Gastroesophageal sphincter (tissue), 3 donors: ENCODE results near the gene TATDN3.
"Not testable (repeated sequence)": the region's sequence is repeated elsewhere in the genome, so short reads cannot be mapped to it uniquely, and the experiment has no call there.

Experiments used
- POLR2A ChIP-seq, 2 donors: fragments of 450-650 bp; IDR thresholded peaks; one replicate each; pipeline ENCODE4 v1.6.1; 2017; ENCODE audit warnings: antibody characterized with exemption in 2 of 2, mild to moderate bottlenecking in 2 of 2, moderate library complexity in 1 of 2
- POLR2AphosphoS5 ChIP-seq: sonication (generic); formaldehyde crosslinking; IDR thresholded peaks from one replicate; pipeline ENCODE4 v1.6.1; 2017; ENCODE audit warnings: antibody characterized with exemption
- TF ChIP-seq, protein P1 (sequence below), 4 experiments: fragments of 200-600 bp in 2 of 4; fragments of 450-650 bp in 2 of 4; sonication (generic) in 1 of 4; IDR thresholded peaks; one replicate each; pipeline ENCODE4 v1.5.1; 2017 to 2019; ENCODE audit warnings: antibody characterized with exemption in 4 of 4, mild to moderate bottlenecking in 2 of 4, moderate library complexity in 2 of 4

DNA sequence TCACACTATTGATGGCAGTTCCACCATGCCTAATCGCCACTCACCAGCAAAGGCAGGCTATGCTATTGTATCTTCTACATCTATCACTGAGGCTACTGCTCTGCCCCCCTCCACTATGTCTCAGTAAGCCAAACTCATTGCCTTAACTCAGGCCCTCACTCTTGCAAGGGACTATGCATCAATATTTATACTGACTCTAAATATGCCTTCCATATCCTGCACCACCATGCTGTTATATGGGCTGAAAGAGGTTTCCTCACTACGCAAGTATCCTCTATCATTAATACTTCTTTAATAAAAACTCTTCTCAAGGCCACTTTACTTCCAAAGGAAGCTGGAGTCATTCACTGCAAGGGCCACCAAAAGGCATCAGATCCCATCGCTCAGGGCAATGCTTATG, 52.8 kb downstream of the TATDN3 start:
- not testable (repeated sequence) for TF ChIP-seq POLR2A (IDR thresholded peaks at IDR 0.05); POLR2AphosphoS5
- TF ChIP-seq, protein P1, sequence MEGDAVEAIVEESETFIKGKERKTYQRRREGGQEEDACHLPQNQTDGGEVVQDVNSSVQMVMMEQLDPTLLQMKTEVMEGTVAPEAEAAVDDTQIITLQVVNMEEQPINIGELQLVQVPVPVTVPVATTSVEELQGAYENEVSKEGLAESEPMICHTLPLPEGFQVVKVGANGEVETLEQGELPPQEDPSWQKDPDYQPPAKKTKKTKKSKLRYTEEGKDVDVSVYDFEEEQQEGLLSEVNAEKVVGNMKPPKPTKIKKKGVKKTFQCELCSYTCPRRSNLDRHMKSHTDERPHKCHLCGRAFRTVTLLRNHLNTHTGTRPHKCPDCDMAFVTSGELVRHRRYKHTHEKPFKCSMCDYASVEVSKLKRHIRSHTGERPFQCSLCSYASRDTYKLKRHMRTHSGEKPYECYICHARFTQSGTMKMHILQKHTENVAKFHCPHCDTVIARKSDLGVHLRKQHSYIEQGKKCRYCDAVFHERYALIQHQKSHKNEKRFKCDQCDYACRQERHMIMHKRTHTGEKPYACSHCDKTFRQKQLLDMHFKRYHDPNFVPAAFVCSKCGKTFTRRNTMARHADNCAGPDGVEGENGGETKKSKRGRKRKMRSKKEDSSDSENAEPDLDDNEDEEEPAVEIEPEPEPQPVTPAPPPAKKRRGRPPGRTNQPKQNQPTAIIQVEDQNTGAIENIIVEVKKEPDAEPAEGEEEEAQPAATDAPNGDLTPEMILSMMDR (IDR thresholded peaks at IDR 0.05) = not testable (repeated sequence)
